Neural cell (in vitro differentiated cells): ENCODE data around the gene KLK7.

Source experiments
- CTCF ChIP-seq: fragments of 450-650 bp; IDR thresholded peaks from 2 replicates; pipeline ENCODE4 v1.5.1; 2014; ENCODE audit warnings: antibody characterized with exemption, mild to moderate bottlenecking, moderate library complexity; ENCODE audit not compliant: poor library complexity, severe bottlenecking
- EZH2 ChIP-seq: fragments of 200-600, 300-800 bp; shearing (Covaris generic), sonication (generic); IDR thresholded peaks from 2 replicates; pipeline ENCODE4 v1.6.1; 2014; ENCODE audit warnings: antibody characterized with exemption, low read length, borderline replicate concordance, mild to moderate bottlenecking; ENCODE audit not compliant: insufficient read depth, poor library complexity, severe bottlenecking
- MXI1 ChIP-seq: fragments of 450-650 bp; conservative IDR thresholded peaks from 2 replicates; pipeline ENCODE4 v1.6.1; 2014; ENCODE audit warnings: antibody characterized with exemption, mild to moderate bottlenecking; ENCODE audit not compliant: poor library complexity, severe bottlenecking
- POLR2AphosphoS5 ChIP-seq: IDR thresholded peaks from 2 replicates; pipeline ENCODE4 v1.6.1; 2012
- REST ChIP-seq: IDR thresholded peaks from 2 replicates; pipeline ENCODE4 v1.6.1; 2012; ENCODE audit warnings: borderline replicate concordance
- SMC3 ChIP-seq: fragments of 450-650 bp; conservative IDR thresholded peaks from 2 replicates; pipeline ENCODE4 v1.6.1; 2014; ENCODE audit warnings: antibody characterized with exemption, mild to moderate bottlenecking, moderate library complexity; ENCODE audit not compliant: poor library complexity
- TAF1 ChIP-seq: IDR thresholded peaks from 2 replicates; pipeline ENCODE4 v1.6.1; 2012; ENCODE audit warnings: low read depth

- TF ChIP-seq SMC3 = no peak
- TF ChIP-seq CTCF = no peak
- TF ChIP-seq MXI1 = no peak
- no peak for TF ChIP-seq EZH2
- no peak for TF ChIP-seq POLR2AphosphoS5
- no peak for TF ChIP-seq REST
- no peak for TF ChIP-seq TAF1
These were observed 2.0 kb downstream of the KLK7 start for GRCh38 chr19:50981587-50982146.
